Measurements from ENCODE around the gene PARP15.
A peak's percentile ranks its signal among the peaks of the same experiment; 100 is the strongest.

PARP15 gene

DNA sequence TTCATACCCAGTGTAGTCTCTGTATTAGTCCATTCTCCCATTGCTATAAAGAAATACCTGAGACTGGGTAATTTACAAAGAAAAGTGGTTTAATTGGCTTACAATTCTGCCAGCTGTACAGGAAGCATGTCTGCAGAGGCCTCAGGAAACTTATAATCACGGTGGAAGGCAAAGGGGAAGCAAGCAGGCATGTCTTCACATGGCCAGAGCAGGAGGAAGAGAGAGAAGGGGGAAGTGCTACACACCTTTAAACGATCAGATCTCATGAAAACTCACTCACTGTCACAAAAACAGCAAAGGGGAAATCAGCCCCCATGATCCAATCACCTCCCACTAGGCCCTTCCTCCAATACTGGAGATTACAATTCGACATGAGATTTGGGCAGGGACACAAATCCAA is 96.9 kb downstream of the PARP15 start:
- DNase-seq, result no peak

DNA sequence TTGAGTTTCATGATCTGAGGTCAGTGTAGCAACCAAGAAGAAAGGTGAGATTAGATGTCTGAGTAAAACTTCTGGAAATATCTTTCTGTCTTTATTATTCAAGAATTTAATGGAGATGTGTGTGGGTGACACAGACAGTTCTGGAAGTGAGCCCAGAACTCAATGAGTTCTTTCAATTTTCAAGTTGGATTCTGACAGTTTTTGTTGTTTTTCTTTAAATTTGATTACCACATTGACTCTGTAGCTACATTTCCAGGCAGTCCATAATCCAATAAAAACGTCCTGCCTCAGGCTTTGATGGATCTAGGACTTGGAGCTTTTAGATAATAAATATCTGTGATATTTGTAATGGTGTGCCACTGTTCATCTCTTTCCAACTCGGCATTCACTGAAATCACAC is 99.3 kb downstream of the PARP15 start:
- DNase-seq, result no peak

DNA sequence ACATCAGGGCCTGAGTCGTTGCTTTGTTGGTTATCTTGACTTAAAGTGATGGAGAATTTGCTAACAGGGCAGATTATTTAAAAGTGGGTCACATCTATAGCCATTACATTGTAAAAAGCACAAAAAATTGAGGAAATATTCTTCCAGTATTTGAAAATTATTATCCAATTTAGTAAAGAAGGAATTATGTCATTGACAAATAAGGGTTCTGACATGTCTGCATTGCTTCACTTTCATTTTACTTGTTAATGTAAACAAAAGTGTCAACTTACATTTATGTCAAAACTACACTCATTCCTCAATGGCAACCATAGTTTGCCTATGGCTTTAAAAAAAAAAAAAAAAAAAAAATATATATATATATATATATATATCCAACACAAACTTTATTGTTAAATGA is 99.8 kb downstream of the PARP15 start:
- DNase-seq, result no peak

DNA sequence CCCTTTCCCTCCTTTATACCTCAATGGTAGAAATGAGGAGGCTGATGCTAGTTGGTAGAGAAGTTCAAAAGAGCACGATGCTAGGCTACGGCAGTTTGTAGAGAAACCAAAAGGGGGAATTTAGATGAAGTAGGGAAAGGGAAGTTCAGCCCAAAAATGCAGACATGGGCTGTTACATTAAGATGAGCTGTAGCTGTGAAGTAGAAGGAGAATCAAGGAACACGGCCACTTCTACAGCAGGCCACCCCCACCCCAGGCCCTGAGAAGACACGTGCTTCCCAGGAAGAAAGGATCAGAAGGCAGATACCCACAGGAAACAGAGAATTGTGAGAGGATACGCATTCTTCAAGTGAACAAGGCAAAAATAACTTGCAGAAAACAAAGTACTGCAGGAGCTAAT is 101.1 kb downstream of the PARP15 start:
- DNase-seq, result no peak

DNA sequence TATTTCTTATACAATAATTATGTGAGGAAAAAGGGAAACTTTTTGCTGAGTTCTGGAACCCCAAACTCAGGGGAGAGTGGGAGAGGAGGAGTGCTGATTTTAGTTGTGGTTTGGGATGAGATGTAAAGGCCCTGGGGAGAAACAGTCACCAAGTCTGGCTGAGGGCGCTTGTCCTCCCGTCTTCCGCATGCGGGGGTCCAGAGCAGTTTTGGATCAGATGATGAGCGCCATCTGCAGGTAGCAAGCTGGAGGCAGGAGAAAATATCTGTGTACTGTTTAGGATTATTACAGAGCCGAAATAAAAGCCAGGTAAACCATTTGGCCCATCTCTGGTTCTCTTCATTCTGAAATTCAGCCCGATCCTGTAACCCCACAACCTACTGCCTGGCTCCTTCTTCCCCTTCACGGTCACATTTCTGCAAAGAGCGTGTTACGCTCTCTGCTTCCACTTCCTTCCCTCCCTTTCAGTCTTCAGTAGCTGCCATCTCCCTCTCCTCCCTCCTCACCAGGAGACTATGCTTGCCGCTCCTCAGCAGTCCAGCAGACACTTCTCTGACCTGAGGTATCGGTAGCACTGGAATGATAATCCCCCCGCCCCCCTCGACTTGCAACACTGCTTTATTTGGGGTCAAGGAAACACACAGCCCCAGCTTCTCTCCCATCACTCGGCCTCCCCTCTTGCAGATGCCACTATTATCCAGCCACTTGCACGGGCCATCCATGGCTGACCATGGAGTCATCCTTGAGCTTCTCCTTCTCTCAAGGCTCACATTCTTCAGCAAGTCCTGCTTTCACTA is 101.8 kb downstream of the PARP15 start:
- DNase-seq, result peak; percentile 82

DNA sequence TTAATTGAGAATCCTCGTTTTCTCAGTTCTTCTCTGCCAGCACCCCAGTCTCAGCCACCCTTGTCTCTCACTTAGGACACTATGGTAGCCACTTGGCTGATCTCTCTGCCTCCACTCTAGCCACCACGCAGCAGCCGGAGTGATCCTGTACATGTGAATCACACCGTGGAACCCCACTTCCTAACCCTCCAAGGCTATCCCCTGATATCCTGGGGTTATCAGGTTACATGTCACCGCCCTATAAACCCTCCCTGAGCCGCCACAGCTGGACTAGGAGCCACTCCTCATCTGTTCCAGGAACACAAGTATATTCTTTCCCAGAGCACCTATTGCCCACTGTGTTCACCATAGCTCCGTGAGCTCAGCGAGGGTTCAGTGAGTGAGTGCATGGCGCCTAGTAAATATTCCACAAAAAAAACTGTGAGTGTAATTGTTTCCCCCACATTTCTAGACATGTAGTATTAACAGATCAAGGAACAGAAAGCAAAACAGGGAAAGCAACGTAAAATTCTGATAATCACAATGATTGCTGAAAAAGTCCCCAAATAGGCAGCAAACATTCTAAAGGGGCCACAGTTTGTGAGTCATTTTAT is 102.5 kb downstream of the PARP15 start:
- peak; percentile 66 for DNase-seq

DNA sequence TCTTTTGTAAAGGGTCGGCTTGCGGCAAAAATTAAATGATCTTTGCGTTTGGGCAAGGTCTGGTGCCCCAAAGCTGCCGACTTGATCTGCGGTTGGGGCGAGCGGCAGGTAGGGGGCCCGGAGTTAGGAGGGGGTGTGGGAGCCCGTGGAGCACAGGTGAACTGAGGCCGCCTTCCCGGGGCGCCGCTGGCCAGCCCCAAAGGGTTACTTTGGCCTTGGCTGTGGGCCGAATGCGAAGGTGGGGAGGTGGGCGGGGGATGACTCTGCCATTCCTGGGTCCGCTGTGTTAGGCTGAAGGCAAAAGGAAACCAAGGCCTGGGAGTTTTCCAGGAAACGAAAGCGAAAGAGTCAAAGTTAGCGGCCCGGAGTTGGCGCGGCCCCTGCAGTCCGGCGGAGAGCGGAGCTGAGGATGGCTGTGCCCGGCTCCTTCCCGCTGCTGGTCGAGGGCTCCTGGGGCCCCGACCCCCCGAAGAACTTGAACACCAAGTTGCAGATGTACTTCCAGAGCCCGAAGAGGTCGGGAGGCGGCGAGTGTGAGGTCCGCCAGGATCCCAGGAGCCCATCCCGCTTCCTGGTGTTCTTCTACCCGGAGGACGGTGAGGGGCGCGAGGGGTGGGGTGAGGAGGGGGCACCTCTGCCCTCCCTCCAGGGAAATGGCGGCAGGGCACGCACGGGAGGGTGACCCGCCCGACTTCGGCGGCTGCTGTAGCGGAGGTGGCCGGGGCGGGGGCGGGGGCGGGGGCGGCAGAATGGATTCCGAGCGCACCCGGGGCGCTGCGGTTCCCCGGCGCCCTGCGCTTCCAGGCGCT is 103.2 kb downstream of the PARP15 start, which contains the start of gene PARP14:
Gene PARP14 (plus strand): TSS at position 365 of the 809 bp plus-strand sequence. CDS start 45 bp downstream, at position 410.
- DNase-seq, result peak; percentile 71

DNA sequence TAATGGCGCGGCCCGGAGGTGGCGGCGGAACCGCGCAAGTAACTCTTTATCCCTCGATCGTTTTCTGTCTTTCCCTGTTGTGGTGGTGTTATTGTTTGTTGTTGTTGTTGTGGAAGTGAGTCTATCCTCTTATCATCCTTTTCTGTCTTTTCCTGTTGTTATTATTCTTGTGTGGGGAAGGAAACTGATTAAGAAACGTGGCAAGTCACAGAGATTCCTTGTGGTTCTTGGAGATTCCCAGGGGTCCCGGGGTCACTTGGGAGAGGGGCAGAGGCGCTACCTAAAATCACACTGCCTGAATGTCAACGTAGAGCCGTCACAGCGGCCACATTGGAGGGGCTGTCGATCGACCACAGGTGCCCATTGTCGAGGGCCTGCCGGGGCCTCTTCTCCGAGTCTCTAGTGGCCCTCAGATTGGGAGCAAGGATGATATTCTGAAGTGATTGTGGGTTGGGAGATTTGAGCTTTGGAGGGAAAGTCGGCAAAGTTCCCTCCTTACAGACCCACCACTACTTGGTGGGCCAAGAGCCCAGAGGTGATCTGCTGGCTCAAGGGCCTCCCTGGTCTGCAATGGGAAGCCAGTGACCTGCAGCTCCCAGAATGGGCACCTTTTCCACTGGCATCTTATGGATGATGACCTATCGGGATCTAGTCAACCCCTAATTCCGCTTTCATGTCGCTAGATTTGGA is 104.0 kb downstream of the PARP15 start:
- peak; percentile 11 for DNase-seq

DNA sequence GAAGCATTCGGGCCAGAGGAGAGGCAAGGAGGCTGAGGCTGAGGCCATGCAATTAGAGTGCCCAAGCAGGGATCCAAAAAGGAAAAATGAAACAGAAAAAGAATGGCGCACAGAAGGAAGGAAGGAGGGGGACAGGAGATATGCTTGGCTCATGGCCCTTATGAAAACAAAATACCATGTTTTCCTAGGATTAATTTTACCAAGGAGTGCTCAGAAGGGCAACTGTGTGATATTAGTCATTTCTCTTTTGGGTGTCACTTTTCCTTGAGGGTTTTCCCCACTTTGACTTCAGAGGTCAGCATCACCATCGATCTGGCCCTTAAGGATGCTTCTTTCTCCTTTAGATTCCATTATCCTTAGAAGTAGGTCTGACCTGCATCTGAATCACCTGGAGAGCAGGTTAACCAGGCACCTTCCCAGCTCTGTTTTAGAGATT is 104.5 kb downstream of the PARP15 start:
- no peak for DNase-seq

DNA sequence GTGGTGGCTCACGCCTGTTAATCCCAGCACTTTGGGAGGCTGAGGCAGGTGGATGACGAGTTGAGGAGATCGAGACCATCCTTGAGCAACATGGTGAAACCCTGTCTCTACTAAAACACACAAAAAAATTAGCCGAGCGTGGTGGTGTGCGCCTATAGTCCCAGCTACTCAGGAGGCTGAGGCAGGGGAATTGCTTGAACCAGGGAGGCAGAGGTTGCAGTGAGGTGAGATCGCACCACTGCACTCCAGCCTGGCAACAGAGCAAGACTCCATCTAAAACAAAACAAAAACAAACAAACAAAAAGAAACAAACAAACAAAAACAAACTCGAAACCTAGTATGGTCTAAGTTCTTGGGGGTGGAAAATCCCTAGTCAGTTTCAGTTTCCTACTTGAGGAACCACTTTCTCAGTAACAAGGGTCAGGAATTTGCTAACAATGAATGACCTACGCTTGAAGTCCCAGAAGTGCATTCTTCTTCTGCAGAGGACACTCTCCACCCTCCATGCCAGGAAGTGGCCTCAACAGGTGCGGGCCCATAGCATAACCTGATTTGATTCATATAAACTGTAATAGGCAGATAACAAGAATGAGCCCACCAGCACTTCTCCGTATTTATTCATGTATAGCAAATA is 105.4 kb downstream of the PARP15 start:
- peak; percentile 8 for DNase-seq

DNA sequence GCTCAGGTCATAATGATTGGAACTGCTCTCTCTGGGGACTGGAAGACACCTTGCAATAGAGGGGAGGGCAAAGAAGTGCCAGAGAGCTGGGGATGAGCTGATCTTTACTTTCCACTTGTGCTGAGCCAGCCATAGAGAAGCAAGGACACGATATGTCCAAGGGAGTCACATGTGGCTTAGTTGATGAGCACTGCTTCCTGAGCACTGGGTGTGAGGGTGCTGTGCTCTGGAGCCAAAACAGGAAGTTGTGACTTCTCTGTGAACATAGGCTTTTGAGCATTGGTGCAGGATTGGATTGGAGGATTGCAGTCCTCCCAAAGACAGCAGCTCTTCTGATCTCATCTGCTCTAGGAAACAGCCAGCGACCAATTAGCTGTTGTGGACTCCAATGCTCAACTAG is 109.8 kb downstream of the PARP15 start:
- DNase-seq, result no peak

Data from DMS53 (cell line).